Measurements from ENCODE around the gene SEPTIN10.

GRCh38 chr2:109655287-109655686 lies 41.5 kb upstream of the SEPTIN10 start:
- TF ChIP-seq CTCF (IDR thresholded peaks at IDR 0.05) (no peak), POLR2A (IDR thresholded peaks at IDR 0.05) (no peak), EP300 (IDR thresholded peaks at IDR 0.05; ENCODE audit: low read depth) (no peak)
